Measurements from ENCODE around the gene CCDC28A. TPM values are rescaled to one million over a fixed set of nuclear protein-coding genes. Genes with fewer than 3 reads are reported as not detected.
A peak's percentile ranks its signal among the peaks of the same experiment; 100 is the strongest.

CCDC28A gene
- total RNA-seq, 3 donors from 2014 or later: 21.1 to 35.7 (median 23.3) TPM

- Histone ChIP-seq H3K9me3 (no peaks in the 10 kb centered on the region), H3K4me3 (no peak overlapping the region), H3K36me3 (no peaks in the 10 kb centered on the region), H3K4me1 (no peaks in the 10 kb centered on the region), H3K27ac (no peak overlapping the region), H3K27me3 (no peaks in the 10 kb centered on the region)
- no peak for DNase-seq (ENCODE audit: low spot score in 2 of 2)
- intact Hi-C loops (cut with DNase I; ENCODE audit: low total_unique reads): no loop called here
- TF ChIP-seq, protein P1, sequence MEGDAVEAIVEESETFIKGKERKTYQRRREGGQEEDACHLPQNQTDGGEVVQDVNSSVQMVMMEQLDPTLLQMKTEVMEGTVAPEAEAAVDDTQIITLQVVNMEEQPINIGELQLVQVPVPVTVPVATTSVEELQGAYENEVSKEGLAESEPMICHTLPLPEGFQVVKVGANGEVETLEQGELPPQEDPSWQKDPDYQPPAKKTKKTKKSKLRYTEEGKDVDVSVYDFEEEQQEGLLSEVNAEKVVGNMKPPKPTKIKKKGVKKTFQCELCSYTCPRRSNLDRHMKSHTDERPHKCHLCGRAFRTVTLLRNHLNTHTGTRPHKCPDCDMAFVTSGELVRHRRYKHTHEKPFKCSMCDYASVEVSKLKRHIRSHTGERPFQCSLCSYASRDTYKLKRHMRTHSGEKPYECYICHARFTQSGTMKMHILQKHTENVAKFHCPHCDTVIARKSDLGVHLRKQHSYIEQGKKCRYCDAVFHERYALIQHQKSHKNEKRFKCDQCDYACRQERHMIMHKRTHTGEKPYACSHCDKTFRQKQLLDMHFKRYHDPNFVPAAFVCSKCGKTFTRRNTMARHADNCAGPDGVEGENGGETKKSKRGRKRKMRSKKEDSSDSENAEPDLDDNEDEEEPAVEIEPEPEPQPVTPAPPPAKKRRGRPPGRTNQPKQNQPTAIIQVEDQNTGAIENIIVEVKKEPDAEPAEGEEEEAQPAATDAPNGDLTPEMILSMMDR (IDR thresholded peaks at IDR 0.05): peak; percentile 47 to 80 (median 70)
- TF ChIP-seq POLR2AphosphoS5 (IDR thresholded peaks at IDR 0.05) (no peak), POLR2A (IDR thresholded peaks at IDR 0.05) (no peak)
Observed at GRCh38 chr6:138765896-138766655, 7.5 kb upstream of the CCDC28A start.

DNA sequence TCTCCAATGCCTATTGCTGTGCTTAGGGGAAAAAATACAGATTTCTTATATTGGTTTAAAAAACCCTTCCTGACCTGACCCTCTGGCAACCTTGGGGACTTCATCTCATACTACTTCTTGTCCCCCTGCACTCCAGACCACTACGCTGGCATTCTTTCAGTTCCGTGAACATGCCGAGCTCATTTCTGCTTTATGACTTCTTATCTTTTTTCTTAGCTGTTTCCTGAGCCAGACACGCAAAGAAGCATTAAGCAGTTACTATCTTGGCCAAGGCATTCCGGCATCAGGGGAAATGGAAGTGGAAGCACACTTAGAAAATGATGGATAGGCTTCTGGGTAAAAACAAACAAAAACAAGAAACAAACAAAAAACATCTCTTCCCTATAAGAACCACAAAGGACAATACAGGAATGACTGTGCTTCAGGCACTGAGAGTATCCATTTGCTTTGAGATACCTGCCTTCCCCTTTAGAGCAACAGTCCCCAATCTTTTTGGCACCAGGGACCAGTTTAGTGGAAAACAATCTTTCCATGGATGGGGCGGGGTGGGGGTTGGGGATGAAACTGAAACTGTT lies 4.4 kb upstream of the CCDC28A start:
- no peak for TF ChIP-seq POLR2AphosphoS5 (IDR thresholded peaks at IDR 0.05)
- TF ChIP-seq, protein P1 (IDR thresholded peaks at IDR 0.05): no peak
- intact Hi-C loops (cut with DNase I; ENCODE audit: low total_unique reads): no loop called here
- no peak for DNase-seq (ENCODE audit: low spot score in 2 of 2)
- Histone ChIP-seq H3K9me3 (no peaks in the 10 kb centered on the region), H3K4me3 (no peak overlapping the region), H3K27ac (no peak overlapping the region), H3K27me3 (no peaks in the 10 kb centered on the region), H3K4me1 (peaks cover 0 to 2% of the 10 kb centered on the region in 2 donors), H3K36me3 (no peaks in the 10 kb centered on the region)

- H3K4me1 ChIP-seq: peaks cover 0 to 4% of the 10 kb centered on the region in 2 donors
- no peak for TF ChIP-seq POLR2AphosphoS5 (IDR thresholded peaks at IDR 0.05)
- TF ChIP-seq, protein P1 (IDR thresholded peaks at IDR 0.05): no peak
- TF ChIP-seq POLR2A (IDR thresholded peaks at IDR 0.05): no peak
- no peaks in the 10 kb centered on the region for H3K9me3 ChIP-seq
- H3K4me3 ChIP-seq: peak overlapping the region; percentile 78 to 91 (median 87)
- H3K36me3 ChIP-seq: peaks cover 5% of the 10 kb centered on the region
- DNase-seq (ENCODE audit: low spot score in 2 of 2): no peak
- H3K27me3 ChIP-seq: no peaks in the 10 kb centered on the region
- intact Hi-C loops (cut with DNase I; ENCODE audit: low total_unique reads): no loop called here
- H3K27ac ChIP-seq: peak overlapping the region; percentile 95 to 97
Observed at GRCh38 chr6:138772596-138773176, 883 bp upstream of the CCDC28A start.

- intact Hi-C loops (cut with DNase I; ENCODE audit: low total_unique reads): no loop called here
- no peaks in the 10 kb centered on the region for H3K9me3 ChIP-seq
- H3K4me3 ChIP-seq: peak overlapping the region; percentile 78 to 91 (median 87)
- TF ChIP-seq POLR2AphosphoS5 (IDR thresholded peaks at IDR 0.05) (no peak), POLR2A (IDR thresholded peaks at IDR 0.05) (no peak)
- TF ChIP-seq, protein P1 (IDR thresholded peaks at IDR 0.05): no peak
- H3K27me3 ChIP-seq: no peaks in the 10 kb centered on the region
- peaks cover 5% of the 10 kb centered on the region for H3K36me3 ChIP-seq
- peak overlapping the region; percentile 95 to 97 for H3K27ac ChIP-seq
- peaks cover 0 to 4% of the 10 kb centered on the region in 2 donors for H3K4me1 ChIP-seq
- no peak for DNase-seq (ENCODE audit: low spot score in 2 of 2)
Observed at GRCh38 chr6:138774370-138774769, 801 bp downstream of the CCDC28A start.

- TF ChIP-seq, protein P1 (IDR thresholded peaks at IDR 0.05): no peak
- TF ChIP-seq POLR2AphosphoS5 (IDR thresholded peaks at IDR 0.05) (no peak), POLR2A (IDR thresholded peaks at IDR 0.05) (no peak)
- Histone ChIP-seq H3K36me3 (peaks cover 5% of the 10 kb centered on the region), H3K27ac (no peak overlapping the region), H3K4me1 (peaks cover 0 to 4% of the 10 kb centered on the region in 2 donors), H3K9me3 (no peaks in the 10 kb centered on the region), H3K4me3 (no peak overlapping the region), H3K27me3 (no peaks in the 10 kb centered on the region)
- intact Hi-C loops (cut with DNase I; ENCODE audit: low total_unique reads): no loop called here
- no peak for DNase-seq (ENCODE audit: low spot score in 2 of 2)
Observed at GRCh38 chr6:138776659-138777058, 3.1 kb downstream of the CCDC28A start.
